Neural cell (in vitro differentiated cells): ENCODE data around the gene HBQ1. TPM values are rescaled to one million over a fixed set of nuclear protein-coding genes. Genes with fewer than 3 reads are reported as not detected.
A peak's percentile ranks its signal among the peaks of the same experiment; 100 is the strongest.

Experiments
- H2AFZ ChIP-seq: fragments of 200-600, 300-800 bp; sonication (generic), shearing (Covaris generic); 2 replicates; pipeline ENCODE4 v1.6.0; 2014; ENCODE audit warnings: low read depth, mild to moderate bottlenecking, antibody characterized with exemption, low read length, moderate library complexity
- H3F3A ChIP-seq: fragments of 200-600 bp; shearing (Covaris generic); 2 replicates; pipeline ENCODE4 v1.6.1; 2016; ENCODE audit warnings: mild to moderate bottlenecking, moderate library complexity, mixed read lengths, antibody characterized with exemption, low read length; ENCODE audit not compliant: insufficient read depth, poor library complexity, severe bottlenecking
- H3K27ac ChIP-seq: fragments of 200-600, 300-800 bp; sonication (generic), shearing (Covaris generic); 2 replicates; pipeline ENCODE4 v1.5.1; 2014; ENCODE audit warnings: mild to moderate bottlenecking, low read length, moderate library complexity
- H3K27me3 ChIP-seq: fragments of 300-800, 200-600 bp; sonication (generic), shearing (Covaris generic); 2 replicates; pipeline ENCODE4 v1.6.0; 2014; ENCODE audit warnings: mild to moderate bottlenecking, low read depth, low read length, moderate library complexity; ENCODE audit not compliant: insufficient read depth
- H3K36me3 ChIP-seq: fragments of 300-800, 200-600 bp; sonication (generic), shearing (Covaris generic); 2 replicates; pipeline ENCODE4 v1.5.1; 2014; ENCODE audit warnings: mild to moderate bottlenecking, antibody characterized with exemption, low read length, moderate library complexity; ENCODE audit not compliant: insufficient read depth
- H3K4me2 ChIP-seq: fragments of 300-800, 200-600 bp; sonication (generic), shearing (Covaris generic); 2 replicates; pipeline ENCODE4 v1.6.0; 2014; ENCODE audit warnings: mild to moderate bottlenecking, low read length
- H3K4me3 ChIP-seq: fragments of 300-800, 200-600 bp; sonication (generic), shearing (Covaris generic); 2 replicates; pipeline ENCODE4 v1.5.1; 2014; ENCODE audit warnings: mild to moderate bottlenecking, low read length, moderate library complexity
- H3K79me2 ChIP-seq: fragments of 200-600 bp; shearing (Covaris generic); replicated peaks from 2 replicates; pipeline ENCODE4 v1.6.0; 2014; ENCODE audit warnings: mild to moderate bottlenecking, low read length, moderate library complexity; ENCODE audit not compliant: insufficient read depth
- H3K9ac ChIP-seq: fragments of 300-800, 200-600 bp; sonication (generic), shearing (Covaris generic); 2 replicates; pipeline ENCODE4 v1.6.1; 2016; ENCODE audit warnings: mild to moderate bottlenecking, low read length, mixed read lengths
- H3K9me2 ChIP-seq: fragments of 200-600 bp; shearing (Covaris generic); 2 replicates; pipeline ENCODE4 v1.6.1; 2016; ENCODE audit warnings: mild to moderate bottlenecking, low read length, mixed read lengths; ENCODE audit not compliant: insufficient read depth
- H3K9me3 ChIP-seq: fragments of 200-600, 300-800 bp; sonication (generic), shearing (Covaris generic); 2 replicates; pipeline ENCODE4 v1.6.1; 2016; ENCODE audit warnings: mild to moderate bottlenecking, mixed run types, low read length, moderate library complexity, mixed read lengths
- H4K20me1 ChIP-seq: fragments of 200-600 bp; shearing (Covaris generic); 2 replicates; pipeline ENCODE4 v1.6.1; 2016; ENCODE audit warnings: mild to moderate bottlenecking, mixed run types; ENCODE audit not compliant: insufficient read depth
- EP300 ChIP-seq: fragments of 450-650 bp; conservative IDR thresholded peaks from 2 replicates; pipeline ENCODE4 v1.6.1; 2014; ENCODE audit warnings: antibody characterized with exemption, mild to moderate bottlenecking, moderate library complexity; ENCODE audit not compliant: poor library complexity, severe bottlenecking
- EZH2 ChIP-seq: fragments of 200-600, 300-800 bp; shearing (Covaris generic), sonication (generic); IDR thresholded peaks from 2 replicates; pipeline ENCODE4 v1.6.1; 2014; ENCODE audit warnings: antibody characterized with exemption, low read length, borderline replicate concordance, mild to moderate bottlenecking; ENCODE audit not compliant: insufficient read depth, poor library complexity, severe bottlenecking
- MXI1 ChIP-seq: fragments of 450-650 bp; conservative IDR thresholded peaks from 2 replicates; pipeline ENCODE4 v1.6.1; 2014; ENCODE audit warnings: antibody characterized with exemption, mild to moderate bottlenecking; ENCODE audit not compliant: poor library complexity, severe bottlenecking
- POLR2AphosphoS5 ChIP-seq: IDR thresholded peaks from 2 replicates; pipeline ENCODE4 v1.6.1; 2012
- RAD21 ChIP-seq: fragments of 450-650 bp; conservative IDR thresholded peaks from 2 replicates; pipeline ENCODE4 v1.6.1; 2014; ENCODE audit warnings: antibody characterized with exemption, mild to moderate bottlenecking, moderate library complexity
- SMC3 ChIP-seq: fragments of 450-650 bp; conservative IDR thresholded peaks from 2 replicates; pipeline ENCODE4 v1.6.1; 2014; ENCODE audit warnings: antibody characterized with exemption, mild to moderate bottlenecking, moderate library complexity; ENCODE audit not compliant: poor library complexity
- TAF1 ChIP-seq: IDR thresholded peaks from 2 replicates; pipeline ENCODE4 v1.6.1; 2012; ENCODE audit warnings: low read depth
- polyA plus RNA-seq: library from polyadenylated mRNA; depleted of rRNA; stranded (reverse); fragments of >200 nt; gene quantifications from 2 replicates; pipeline ENCODE4 v1.2.3, GENCODE V29; 2014
- TF ChIP-seq, protein P1 (sequence below): fragments of 450-650 bp; IDR thresholded peaks from 2 replicates; pipeline ENCODE4 v1.5.1; 2014; ENCODE audit warnings: antibody characterized with exemption, mild to moderate bottlenecking, moderate library complexity; ENCODE audit not compliant: poor library complexity, severe bottlenecking
- TF ChIP-seq, protein P2 (sequence below): IDR thresholded peaks from 2 replicates; pipeline ENCODE4 v1.6.1; 2012; ENCODE audit warnings: borderline replicate concordance

Gene HBQ1
- polyA plus RNA-seq, 1 donor from 2014 or later: 4.5 TPM

DNA sequence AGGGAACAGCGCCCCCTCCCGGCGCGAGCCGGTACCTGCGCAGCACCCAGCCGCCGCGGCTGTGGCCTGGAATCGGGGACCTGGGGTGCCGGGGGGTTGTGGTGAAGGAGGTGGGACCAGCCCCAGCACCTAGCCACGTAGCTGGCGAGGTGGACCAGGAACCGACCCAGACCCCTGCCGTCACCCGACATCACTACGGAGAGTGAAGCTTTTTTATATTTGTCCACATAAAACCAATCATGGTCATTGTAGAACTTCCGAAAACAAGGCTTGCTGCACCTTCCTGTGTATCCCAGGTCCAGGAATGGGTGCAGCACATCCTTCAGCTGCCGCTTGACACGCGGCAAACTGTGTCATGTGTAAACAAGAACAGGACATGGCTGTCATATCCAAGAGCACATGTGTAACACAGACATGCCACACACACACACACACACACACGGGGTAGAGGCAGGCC lies 1.3 kb downstream of the HBQ1 start:
- Histone ChIP-seq H4K20me1 (no peaks in the 10 kb centered on the region), H3K4me3 (peak overlapping the region; percentile 65), H3K9me3 (no peaks in the 10 kb centered on the region), H3K36me3 (no peaks in the 10 kb centered on the region), H3K9me2 (no peaks in the 10 kb centered on the region), H3K79me2 (no peaks in the 10 kb centered on the region), H3F3A (no peaks in the 10 kb centered on the region), H3K27ac (no peak overlapping the region), H3K9ac (no peak overlapping the region), H3K27me3 (peaks cover 40% of the 10 kb centered on the region), H3K4me2 (no peak overlapping the region), H2AFZ (no peak overlapping the region)
- no peak for TF ChIP-seq MXI1
- TF ChIP-seq POLR2AphosphoS5: no peak
- TF ChIP-seq, protein P1, sequence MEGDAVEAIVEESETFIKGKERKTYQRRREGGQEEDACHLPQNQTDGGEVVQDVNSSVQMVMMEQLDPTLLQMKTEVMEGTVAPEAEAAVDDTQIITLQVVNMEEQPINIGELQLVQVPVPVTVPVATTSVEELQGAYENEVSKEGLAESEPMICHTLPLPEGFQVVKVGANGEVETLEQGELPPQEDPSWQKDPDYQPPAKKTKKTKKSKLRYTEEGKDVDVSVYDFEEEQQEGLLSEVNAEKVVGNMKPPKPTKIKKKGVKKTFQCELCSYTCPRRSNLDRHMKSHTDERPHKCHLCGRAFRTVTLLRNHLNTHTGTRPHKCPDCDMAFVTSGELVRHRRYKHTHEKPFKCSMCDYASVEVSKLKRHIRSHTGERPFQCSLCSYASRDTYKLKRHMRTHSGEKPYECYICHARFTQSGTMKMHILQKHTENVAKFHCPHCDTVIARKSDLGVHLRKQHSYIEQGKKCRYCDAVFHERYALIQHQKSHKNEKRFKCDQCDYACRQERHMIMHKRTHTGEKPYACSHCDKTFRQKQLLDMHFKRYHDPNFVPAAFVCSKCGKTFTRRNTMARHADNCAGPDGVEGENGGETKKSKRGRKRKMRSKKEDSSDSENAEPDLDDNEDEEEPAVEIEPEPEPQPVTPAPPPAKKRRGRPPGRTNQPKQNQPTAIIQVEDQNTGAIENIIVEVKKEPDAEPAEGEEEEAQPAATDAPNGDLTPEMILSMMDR: peak; percentile 91
- TF ChIP-seq, protein P2, sequence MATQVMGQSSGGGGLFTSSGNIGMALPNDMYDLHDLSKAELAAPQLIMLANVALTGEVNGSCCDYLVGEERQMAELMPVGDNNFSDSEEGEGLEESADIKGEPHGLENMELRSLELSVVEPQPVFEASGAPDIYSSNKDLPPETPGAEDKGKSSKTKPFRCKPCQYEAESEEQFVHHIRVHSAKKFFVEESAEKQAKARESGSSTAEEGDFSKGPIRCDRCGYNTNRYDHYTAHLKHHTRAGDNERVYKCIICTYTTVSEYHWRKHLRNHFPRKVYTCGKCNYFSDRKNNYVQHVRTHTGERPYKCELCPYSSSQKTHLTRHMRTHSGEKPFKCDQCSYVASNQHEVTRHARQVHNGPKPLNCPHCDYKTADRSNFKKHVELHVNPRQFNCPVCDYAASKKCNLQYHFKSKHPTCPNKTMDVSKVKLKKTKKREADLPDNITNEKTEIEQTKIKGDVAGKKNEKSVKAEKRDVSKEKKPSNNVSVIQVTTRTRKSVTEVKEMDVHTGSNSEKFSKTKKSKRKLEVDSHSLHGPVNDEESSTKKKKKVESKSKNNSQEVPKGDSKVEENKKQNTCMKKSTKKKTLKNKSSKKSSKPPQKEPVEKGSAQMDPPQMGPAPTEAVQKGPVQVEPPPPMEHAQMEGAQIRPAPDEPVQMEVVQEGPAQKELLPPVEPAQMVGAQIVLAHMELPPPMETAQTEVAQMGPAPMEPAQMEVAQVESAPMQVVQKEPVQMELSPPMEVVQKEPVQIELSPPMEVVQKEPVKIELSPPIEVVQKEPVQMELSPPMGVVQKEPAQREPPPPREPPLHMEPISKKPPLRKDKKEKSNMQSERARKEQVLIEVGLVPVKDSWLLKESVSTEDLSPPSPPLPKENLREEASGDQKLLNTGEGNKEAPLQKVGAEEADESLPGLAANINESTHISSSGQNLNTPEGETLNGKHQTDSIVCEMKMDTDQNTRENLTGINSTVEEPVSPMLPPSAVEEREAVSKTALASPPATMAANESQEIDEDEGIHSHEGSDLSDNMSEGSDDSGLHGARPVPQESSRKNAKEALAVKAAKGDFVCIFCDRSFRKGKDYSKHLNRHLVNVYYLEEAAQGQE: no peak
- TF ChIP-seq RAD21: peak; percentile 75
- TF ChIP-seq EZH2: no peak
- TF ChIP-seq TAF1: no peak
- TF ChIP-seq SMC3: peak; percentile 78
- no peak for TF ChIP-seq EP300

DNA sequence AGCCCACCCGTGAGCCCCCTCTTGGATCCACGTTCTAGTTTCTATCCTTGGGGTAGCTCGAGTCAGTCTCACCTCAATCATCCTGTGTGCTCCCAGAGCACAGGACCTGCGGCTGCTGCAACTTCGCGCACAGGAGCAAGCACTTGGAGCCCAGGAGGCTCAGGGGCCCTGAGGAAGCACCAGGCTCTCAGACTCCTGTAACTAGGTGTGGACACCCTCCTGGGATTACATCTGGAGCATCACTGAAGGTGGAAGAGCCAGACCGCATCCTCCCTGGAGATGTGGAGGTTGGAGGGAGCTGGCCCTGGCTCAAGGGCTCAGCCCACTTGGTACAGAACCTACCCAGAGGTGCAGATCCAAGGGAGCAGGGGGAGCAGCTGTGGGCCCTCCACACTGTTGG lies 2.7 kb downstream of the HBQ1 start:
- no peaks in the 10 kb centered on the region for H3K36me3 ChIP-seq
- TF ChIP-seq, protein P2: no peak
- TF ChIP-seq POLR2AphosphoS5 (no peak), MXI1 (no peak), EP300 (no peak), TAF1 (no peak), EZH2 (no peak), SMC3 (no peak), RAD21 (no peak)
- TF ChIP-seq, protein P1: no peak
- H3K9ac ChIP-seq: no peak overlapping the region
- no peaks in the 10 kb centered on the region for H3K79me2 ChIP-seq
- no peaks in the 10 kb centered on the region for H3K9me3 ChIP-seq
- no peak overlapping the region for H2AFZ ChIP-seq
- no peak overlapping the region for H3K4me2 ChIP-seq
- H3K27me3 ChIP-seq: peaks cover 29% of the 10 kb centered on the region
- H3F3A ChIP-seq: no peaks in the 10 kb centered on the region
- H4K20me1 ChIP-seq: no peaks in the 10 kb centered on the region
- no peak overlapping the region for H3K4me3 ChIP-seq
- H3K9me2 ChIP-seq: no peaks in the 10 kb centered on the region
- H3K27ac ChIP-seq: no peak overlapping the region
